ENCODE results near the gene EGFR.

DNA sequence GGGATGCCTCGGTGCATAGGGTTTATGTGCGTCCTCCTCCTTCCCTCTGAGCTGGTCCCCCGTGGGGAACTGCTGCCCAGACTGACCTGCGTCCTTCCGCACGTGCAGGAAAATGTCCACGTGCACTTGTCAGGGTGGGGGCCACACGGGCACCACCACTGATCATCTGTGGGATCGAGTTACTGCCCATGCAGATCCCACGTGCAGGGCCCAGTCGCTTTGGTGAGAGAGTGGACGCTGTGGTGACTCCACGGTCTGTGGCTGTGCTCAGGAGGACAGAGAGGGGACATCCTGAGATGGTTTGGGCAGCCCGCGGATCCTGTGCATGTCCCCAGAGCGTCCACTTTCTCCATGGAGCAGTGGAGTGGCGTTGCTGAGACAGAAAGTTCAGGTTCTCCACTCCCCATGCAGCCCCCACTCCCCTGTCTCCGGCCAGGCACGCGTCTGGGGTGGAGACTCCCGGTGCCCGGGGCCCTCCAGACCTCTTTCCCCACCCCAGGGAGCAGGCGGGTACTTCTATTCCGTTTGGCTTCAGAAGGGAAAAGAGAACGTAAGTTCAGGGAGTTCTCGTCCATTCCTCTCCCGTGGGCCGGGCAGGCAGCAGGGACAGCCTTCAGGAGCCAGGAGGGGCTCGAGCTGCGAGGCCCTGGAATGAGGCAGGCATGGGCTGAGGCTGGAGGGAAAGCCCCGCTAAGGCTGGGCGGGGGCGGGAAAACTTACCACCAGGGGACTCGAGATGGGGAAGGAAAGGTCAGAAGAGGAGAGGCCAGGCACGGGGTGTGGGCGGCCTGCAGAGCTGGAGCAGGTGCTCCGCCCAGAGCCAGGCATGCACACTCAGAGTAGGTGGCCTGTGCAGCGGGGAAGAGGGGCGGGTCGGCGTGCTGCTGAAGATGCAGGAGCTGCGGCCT, 59.9 kb downstream of the EGFR start:
- TF ChIP-seq CTCF (conservative IDR thresholded peaks at IDR 0.05) (no peak), ZFX (IDR thresholded peaks at IDR 0.05) (no peak)

Data from C4-2B (cell line).